Duodenal mucosa (tissue), 2 donors: ENCODE results near the gene ZIC4.

Experiments used
- H3K27ac ChIP-seq: one replicate; pipeline ENCODE4 v1.7.0; 2013; ENCODE audit warnings: low read depth, low read length
- H3K27me3 ChIP-seq, 2 donors: one replicate each; pipeline ENCODE4 v1.7.0; 2013; ENCODE audit warnings: low read length in 2 of 2, control low read depth in 1 of 2; ENCODE audit not compliant: insufficient read depth in 2 of 2, control insufficient read depth in 1 of 2
- H3K36me3 ChIP-seq, 2 donors: one replicate each; pipeline ENCODE4 v1.7.0; 2013; ENCODE audit warnings: low read length in 2 of 2, control low read depth in 1 of 2; ENCODE audit not compliant: insufficient read depth in 2 of 2, control insufficient read depth in 1 of 2
- H3K4me1 ChIP-seq, 2 donors: one replicate each; pipeline ENCODE4 v1.7.0; 2013; ENCODE audit warnings: low read length in 2 of 2, control low read depth in 1 of 2; ENCODE audit not compliant: insufficient read depth in 2 of 2, control insufficient read depth in 1 of 2
- H3K4me3 ChIP-seq, 2 donors: one replicate each; pipeline ENCODE4 v1.7.0; 2013; ENCODE audit warnings: low read length in 2 of 2, low read depth in 1 of 2
- H3K9ac ChIP-seq, 2 donors: one replicate each; pipeline ENCODE4 v1.7.0; 2013; ENCODE audit warnings: low read length in 2 of 2, low read depth in 1 of 2
- H3K9me3 ChIP-seq, 2 donors: one replicate each; pipeline ENCODE4 v1.7.0; 2013; ENCODE audit warnings: low read length in 2 of 2, control low read depth in 1 of 2; ENCODE audit not compliant: control insufficient read depth in 1 of 2

The ZIC4 gene

DNA sequence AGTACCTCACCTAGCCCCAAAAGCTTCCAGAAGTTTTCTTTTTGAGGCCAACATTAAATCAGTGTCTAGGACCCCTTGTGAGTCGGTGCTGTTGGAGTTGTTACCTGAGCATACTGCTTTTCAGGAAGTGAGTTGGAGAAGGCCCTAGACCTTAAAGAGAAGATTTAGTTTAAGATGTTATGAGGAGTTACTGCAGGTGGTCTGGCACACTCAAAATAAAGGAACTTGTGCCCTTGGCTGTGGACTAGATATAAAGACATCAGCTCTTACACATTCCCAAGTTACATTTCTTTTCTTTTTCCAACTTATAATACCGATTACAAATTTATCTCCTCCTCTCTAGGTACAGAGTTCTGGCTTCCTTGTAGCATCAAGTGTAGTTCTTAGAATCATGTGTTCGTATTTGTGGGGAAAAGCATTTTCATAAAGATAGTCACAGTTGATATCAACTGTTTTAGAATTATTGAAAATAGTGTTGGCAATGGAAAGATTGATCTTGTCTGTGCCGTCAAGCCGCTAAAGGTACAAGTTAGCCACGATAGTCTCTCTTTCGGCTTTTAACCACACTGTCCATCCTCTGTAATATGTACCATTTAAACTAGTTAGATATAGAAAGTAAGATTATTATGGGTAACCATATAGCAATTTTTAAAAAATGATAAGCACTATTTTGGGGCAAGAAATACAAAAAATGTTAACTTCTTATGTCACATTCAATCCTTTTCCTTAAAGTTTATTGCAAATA lies 11.4 kb upstream of the ZIC4 start:
- no peak overlapping the region for H3K9ac ChIP-seq
- H3K36me3 ChIP-seq: no peaks in the 10 kb centered on the region
- peaks cover 74 to 89% of the 10 kb centered on the region in 2 donors for H3K27me3 ChIP-seq
- H3K4me1 ChIP-seq: peaks cover 7 to 9% of the 10 kb centered on the region in 2 donors
- no peak overlapping the region for H3K4me3 ChIP-seq
- H3K9me3 ChIP-seq: no peaks in the 10 kb centered on the region
- no peak overlapping the region for H3K27ac ChIP-seq

DNA sequence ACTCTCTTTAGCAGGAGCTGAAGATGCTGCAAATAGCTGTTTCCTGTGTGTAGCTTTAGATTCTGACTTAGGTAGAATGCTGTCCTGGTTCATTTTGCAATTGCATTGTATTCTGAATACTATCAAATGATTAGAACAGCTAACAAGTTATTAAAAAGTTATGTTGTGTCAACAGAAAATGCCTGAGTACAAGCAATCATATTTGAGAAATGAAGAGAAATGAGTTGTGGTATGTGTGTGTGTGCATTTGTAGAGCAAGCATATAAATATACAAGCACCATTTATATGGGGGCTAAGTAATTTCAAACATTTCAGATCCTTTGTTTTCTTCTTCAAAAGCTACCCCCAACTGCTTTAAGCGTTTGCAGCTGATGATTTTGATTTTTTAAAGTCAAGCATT lies 10.6 kb upstream of the ZIC4 start:
- no peak overlapping the region for H3K27ac ChIP-seq
- H3K9ac ChIP-seq: no peak overlapping the region
- H3K4me1 ChIP-seq: peaks cover 7 to 9% of the 10 kb centered on the region in 2 donors
- no peaks in the 10 kb centered on the region for H3K9me3 ChIP-seq
- no peak overlapping the region for H3K4me3 ChIP-seq
- H3K27me3 ChIP-seq: peaks cover 74 to 89% of the 10 kb centered on the region in 2 donors
- H3K36me3 ChIP-seq: no peaks in the 10 kb centered on the region

DNA sequence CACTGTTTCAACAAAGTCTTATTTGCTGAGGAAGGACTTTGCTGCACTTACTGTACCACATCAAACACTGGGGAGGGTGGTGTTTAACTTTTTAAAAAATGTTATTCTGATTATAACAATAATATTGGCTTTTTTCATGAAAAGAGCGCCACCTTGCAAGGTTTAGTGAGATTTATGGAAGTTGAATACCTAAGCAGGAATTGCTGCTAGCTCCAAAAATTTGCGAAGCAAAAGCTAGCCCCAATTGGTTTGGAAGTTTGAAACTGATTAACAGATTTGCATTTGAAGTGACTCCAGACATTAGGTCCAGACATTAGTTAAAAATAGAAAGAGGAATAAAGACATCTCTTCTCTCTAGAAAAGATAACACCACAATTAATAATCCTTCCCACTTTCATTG lies 9.5 kb upstream of the ZIC4 start:
- H3K4me3 ChIP-seq: no peak overlapping the region
- H3K9me3 ChIP-seq: no peaks in the 10 kb centered on the region
- H3K27ac ChIP-seq: no peak overlapping the region
- peaks cover 8 to 9% of the 10 kb centered on the region in 2 donors for H3K4me1 ChIP-seq
- no peak overlapping the region for H3K9ac ChIP-seq
- H3K27me3 ChIP-seq: peaks cover 71 to 88% of the 10 kb centered on the region in 2 donors
- no peaks in the 10 kb centered on the region for H3K36me3 ChIP-seq

DNA sequence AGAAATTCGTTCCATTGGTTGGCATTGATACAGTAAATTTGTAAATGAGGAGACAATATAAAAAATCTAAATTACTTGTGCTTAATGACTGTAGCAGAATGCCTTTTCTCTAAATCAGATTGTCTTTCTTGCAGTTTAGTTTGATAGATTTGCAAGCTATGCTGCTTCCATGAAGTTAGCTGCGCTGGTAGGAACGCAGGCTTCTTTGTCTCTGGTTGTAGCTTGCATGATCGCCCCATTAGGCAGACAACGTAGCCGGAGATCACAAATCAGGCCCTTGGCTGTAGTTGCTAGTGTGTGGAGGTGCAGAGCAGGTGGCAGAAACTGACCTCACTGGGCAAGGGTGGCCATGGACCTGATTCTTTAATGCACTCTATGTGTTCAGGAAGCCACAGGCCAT lies 8.9 kb upstream of the ZIC4 start:
- no peak overlapping the region for H3K4me3 ChIP-seq
- H3K9me3 ChIP-seq: no peaks in the 10 kb centered on the region
- peaks cover 9 to 12% of the 10 kb centered on the region in 2 donors for H3K4me1 ChIP-seq
- H3K27me3 ChIP-seq: peaks cover 71 to 88% of the 10 kb centered on the region in 2 donors
- no peak overlapping the region for H3K9ac ChIP-seq
- H3K27ac ChIP-seq: no peak overlapping the region
- no peaks in the 10 kb centered on the region for H3K36me3 ChIP-seq

DNA sequence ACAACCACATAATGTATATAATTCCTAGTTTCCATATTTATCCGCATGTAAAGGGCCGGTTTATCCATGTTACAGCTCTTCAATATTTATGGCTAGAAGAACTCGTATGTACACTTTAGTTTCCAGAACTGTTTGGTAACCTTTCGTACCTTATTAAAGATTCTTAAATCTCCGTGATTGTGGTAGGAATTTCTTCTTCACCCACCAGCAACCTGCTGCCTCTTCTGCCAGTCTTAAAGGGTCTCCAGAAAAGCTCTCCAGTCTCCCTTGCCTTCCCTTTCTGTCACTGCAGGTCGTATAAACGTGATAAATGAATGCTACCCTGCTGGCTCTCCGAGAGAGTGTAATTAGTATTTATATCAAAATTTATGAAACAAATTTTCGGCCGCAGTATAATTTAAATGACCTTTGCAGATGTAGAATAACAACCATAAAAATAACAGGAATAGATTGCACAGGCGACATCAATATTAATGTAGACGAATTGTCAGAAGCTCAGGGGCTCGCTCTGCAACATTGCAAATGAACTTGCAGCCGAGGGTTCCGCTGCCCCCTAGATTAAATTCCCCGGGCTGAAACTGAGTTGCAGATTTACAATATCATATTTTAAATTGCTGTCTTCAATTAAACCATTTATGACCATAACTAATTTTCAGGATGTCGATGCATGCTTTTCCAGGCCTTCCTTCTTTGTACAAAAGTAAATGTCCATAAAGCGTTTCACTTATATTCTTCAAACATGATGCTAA lies 8.2 kb upstream of the ZIC4 start:
- H3K9ac ChIP-seq: no peak overlapping the region
- H3K27ac ChIP-seq: no peak overlapping the region
- H3K4me1 ChIP-seq: peaks cover 9 to 12% of the 10 kb centered on the region in 2 donors
- H3K9me3 ChIP-seq: no peaks in the 10 kb centered on the region
- peaks cover 70 to 87% of the 10 kb centered on the region in 2 donors for H3K27me3 ChIP-seq
- no peaks in the 10 kb centered on the region for H3K36me3 ChIP-seq
- no peak overlapping the region for H3K4me3 ChIP-seq

DNA sequence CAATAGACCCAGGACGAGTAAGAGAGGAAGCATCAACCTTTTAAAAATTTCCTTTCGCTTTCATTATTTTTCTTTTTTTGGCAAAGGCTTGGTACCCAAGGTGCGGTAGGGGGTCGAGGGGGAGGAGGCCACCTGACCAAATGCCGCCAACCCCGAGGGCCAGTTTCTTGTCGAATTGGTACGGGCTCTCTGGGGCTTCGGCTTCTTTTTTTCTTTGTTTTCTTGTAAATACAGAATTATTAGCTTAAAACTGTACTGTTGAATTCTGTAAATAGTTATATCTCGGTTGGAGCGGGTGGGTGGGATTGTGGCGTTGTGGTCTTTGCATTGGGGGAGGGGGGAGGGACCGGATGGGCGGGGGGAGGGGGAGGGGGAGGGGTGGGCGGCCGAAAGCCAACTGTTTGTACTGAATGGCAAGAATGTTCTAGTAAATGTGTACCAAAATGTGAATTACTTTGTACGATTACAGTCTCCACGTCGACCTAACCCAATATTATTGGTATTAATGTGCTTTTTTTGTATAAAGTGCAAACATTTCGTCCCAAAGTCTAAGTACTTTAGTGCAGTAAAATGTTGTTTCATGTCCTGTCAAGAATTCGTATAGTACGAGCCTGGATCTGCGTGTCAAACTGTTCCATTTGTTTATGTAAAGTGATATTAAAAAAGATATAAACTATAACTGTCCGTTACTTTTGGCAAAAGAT lies 7.5 kb upstream of the ZIC4 start:
- peaks cover 69 to 87% of the 10 kb centered on the region in 2 donors for H3K27me3 ChIP-seq
- no peaks in the 10 kb centered on the region for H3K36me3 ChIP-seq
- H3K9ac ChIP-seq: no peak overlapping the region
- H3K4me3 ChIP-seq: peak overlapping the region; percentile 29 to 45
- H3K27ac ChIP-seq: no peak overlapping the region
- H3K9me3 ChIP-seq: no peaks in the 10 kb centered on the region
- H3K4me1 ChIP-seq: peaks cover 6 to 9% of the 10 kb centered on the region in 2 donors

DNA sequence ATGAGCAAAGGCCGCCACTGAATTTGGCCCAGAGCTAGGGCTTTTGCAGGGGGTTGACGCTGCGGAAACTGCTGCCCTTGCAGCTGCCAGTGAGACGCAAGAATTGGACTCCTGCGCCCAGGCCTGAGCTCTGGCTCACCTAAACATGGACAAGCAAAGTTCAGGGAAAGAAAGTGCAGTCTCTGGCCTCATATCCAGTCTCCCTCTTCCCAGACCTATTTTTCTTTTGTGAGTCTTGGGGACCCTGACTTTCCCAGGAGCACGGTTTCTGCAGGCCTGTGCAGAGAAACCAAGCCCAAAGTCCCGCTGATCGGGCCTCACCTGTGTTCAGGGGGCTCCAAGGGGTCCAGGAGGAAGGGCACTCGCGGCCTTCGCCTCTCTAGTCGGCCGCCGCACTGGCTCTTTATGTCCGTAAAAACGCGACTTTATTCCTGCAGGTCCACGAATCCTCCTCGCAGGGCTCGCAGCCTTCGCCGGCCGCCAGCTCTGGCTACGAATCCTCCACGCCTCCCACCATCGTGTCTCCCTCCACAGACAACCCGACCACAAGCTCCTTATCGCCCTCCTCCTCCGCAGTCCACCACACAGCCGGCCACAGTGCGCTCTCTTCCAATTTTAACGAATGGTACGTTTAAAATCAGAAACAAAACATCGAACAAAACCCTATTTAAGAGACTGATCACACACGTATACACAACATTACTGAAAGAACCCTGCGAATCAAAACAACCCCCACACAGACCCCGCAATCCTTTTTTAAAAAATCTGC lies 6.8 kb upstream of the ZIC4 start:
- H3K36me3 ChIP-seq: no peaks in the 10 kb centered on the region
- peaks cover 5 to 9% of the 10 kb centered on the region in 2 donors for H3K4me1 ChIP-seq
- H3K9me3 ChIP-seq: no peaks in the 10 kb centered on the region
- H3K4me3 ChIP-seq: peak overlapping the region; percentile 29 to 45
- peaks cover 68 to 86% of the 10 kb centered on the region in 2 donors for H3K27me3 ChIP-seq
- no peak overlapping the region for H3K27ac ChIP-seq
- no peak overlapping the region for H3K9ac ChIP-seq

DNA sequence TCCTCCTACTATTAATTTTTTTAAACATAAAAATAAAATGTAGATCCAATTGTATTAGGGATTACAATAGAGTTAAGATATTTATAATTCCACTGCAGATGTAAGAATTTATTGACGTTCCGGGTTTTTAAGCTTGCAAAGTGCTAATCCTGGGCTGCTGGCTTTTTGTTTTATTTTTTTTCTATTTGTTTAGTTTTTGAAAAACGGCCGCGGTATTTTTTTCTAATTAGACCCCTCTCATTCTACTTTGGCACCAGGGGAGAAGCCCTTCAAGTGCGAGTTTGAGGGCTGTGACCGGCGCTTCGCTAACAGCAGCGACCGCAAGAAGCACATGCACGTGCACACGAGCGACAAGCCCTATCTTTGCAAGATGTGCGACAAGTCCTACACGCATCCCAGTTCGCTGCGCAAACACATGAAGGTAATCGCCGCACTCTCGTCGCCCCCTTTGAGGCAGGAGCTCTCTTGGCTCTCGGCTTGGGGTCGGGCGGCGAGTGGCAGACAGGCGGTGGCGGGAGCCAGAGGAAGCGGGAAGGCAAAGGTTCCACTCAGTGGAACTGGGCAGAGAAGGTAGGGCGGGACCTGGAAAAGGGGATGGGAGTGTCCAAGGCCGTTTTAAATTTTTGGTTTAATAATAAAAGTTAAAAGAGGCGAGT lies 6.0 kb upstream of the ZIC4 start:
- peaks cover 69 to 87% of the 10 kb centered on the region in 2 donors for H3K27me3 ChIP-seq
- H3K4me1 ChIP-seq: peaks cover 5 to 9% of the 10 kb centered on the region in 2 donors
- no peaks in the 10 kb centered on the region for H3K9me3 ChIP-seq
- H3K27ac ChIP-seq: no peak overlapping the region
- H3K9ac ChIP-seq: no peak overlapping the region
- no peak overlapping the region for H3K4me3 ChIP-seq
- no peaks in the 10 kb centered on the region for H3K36me3 ChIP-seq

DNA sequence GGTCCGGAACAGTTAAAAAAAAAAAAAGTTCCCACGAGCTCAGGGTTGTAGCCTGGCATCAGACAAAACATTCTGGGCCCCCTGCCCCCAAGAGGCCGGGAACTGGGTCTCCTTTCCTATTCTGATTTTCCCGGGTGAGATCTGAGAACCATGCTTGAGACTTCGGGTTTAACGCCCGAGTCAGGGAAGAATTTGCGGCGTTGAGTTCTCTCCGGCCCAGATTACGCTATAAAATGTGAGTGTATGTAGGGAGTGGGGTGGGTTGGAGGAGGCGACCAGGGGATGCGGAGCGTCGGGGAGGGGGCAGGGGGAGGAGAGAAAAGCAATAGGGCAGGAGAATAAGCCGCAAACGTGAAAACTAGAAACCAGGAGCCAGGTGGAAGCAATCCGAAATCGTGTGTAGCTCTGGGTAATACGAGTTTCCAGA lies 5.5 kb upstream of the ZIC4 start:
- H3K27me3 ChIP-seq: peaks cover 71 to 89% of the 10 kb centered on the region in 2 donors
- H3K9ac ChIP-seq: no peak overlapping the region
- no peaks in the 10 kb centered on the region for H3K36me3 ChIP-seq
- H3K4me3 ChIP-seq: no peak overlapping the region
- no peaks in the 10 kb centered on the region for H3K9me3 ChIP-seq
- peaks cover 5 to 9% of the 10 kb centered on the region in 2 donors for H3K4me1 ChIP-seq
- H3K27ac ChIP-seq: no peak overlapping the region
